Islet of Langerhans (tissue), 1 donor: ENCODE measurements around the gene GOLGA6D.
"Not testable (repeated sequence)": the region's sequence is repeated elsewhere in the genome, so short reads cannot be mapped to it uniquely, and the experiment has no call there.

ENCODE experiments used
- FAIRE-seq: peaks from one replicate; lab custom pipeline; 2011; peaks lifted over from hg19 to GRCh38; lab: Jason Lieb, UNC

Gene GOLGA6D

DNA sequence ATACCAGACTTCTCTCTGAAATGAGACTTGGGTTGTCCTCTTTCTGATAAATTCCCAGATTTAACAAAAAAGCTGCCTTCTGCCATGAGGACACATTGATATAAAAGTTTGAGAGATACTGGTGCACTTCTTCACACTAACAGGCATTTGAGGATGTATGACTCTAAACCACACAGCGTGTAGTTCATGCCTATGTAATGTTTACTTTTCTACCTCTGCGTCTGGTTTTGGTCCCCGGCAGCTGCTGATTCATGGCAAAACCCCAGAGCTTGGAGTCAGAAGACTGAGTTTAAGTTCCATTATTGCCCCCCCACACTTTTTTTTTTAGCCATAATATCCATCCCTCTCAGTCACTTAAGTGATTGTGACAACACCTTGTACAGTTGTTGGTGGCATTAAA is 1.5 kb downstream of the GOLGA6D start:
- FAIRE-seq = not testable (repeated sequence)

GRCh38 chr15:75293660-75294059 is 11.0 kb downstream of the GOLGA6D start:
- not testable (repeated sequence) for FAIRE-seq

GRCh38 chr15:75298541-75299310 is 16.1 kb downstream of the GOLGA6D start:
- FAIRE-seq = not testable (repeated sequence)

DNA sequence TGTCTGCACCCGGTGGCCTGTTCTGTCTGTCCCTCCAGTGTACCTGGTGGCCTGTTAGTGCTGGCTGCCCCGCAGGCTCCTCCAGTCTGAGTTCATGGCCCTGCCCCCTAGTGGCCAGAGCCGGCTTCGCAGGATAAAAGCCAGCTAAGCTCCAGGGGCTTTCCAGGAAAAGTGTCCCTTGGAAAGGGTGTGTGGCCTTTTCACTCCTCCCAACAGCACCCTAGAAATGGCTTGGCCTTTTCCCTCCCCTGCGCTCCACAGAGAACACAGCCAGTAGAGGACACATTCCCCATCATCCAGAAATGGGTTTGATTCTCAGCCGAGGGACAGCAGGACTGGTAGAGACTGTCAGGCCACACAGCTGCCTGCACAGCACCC is 16.7 kb downstream of the GOLGA6D start:
- not testable (repeated sequence) for FAIRE-seq

GRCh38 chr15:75300026-75300425 is 17.4 kb downstream of the GOLGA6D start:
- FAIRE-seq = not testable (repeated sequence)

GRCh38 chr15:75302318-75302717 is 19.7 kb downstream of the GOLGA6D start:
- FAIRE-seq = no peak

DNA sequence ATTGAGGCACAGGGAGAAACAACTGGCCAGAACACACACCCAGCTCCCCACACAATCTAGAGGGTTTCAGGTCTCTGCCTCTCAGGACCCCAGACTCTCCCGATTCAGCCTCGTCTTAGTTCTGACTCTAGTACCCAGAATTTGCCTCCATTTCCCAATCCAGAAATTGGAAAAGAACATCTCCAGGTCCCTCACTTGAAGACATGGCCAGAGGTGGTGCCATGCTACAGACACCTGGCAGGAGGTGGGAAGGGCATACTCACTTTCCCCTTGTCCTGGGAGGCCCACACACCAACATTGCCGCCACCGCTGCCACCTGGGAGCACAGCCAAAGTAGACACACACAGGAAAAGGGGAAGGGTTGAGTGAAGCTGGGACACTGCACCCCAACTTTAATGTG is 20.1 kb downstream of the GOLGA6D start:
- FAIRE-seq = not testable (repeated sequence)

GRCh38 chr15:75306188-75306587 is 23.6 kb downstream of the GOLGA6D start:
- FAIRE-seq = no peak

GRCh38 chr15:75307778-75308390 is 25.2 kb downstream of the GOLGA6D start:
- FAIRE-seq = no peak

DNA sequence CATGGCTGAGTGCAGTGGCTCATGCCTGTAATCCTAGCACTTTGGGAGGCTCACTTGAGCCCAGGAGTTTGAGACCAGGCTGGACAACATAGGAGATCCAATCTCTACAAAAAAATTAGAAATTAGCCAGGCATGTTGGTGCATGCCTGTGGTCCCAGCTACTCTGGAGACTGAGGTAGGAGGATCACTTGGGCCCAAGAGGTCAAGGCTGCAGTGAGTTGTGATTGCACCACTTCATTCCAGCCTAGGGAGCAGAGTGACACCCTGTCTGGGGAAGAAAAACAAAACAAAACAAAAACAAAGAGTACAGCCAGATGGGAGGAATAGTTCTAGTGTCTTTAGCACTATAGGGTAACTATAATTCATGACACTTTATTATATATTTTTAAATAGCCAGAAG is 27.1 kb downstream of the GOLGA6D start:
- no peak for FAIRE-seq

GRCh38 chr15:75312548-75312947 is 29.9 kb downstream of the GOLGA6D start:
- not testable (repeated sequence) for FAIRE-seq

DNA sequence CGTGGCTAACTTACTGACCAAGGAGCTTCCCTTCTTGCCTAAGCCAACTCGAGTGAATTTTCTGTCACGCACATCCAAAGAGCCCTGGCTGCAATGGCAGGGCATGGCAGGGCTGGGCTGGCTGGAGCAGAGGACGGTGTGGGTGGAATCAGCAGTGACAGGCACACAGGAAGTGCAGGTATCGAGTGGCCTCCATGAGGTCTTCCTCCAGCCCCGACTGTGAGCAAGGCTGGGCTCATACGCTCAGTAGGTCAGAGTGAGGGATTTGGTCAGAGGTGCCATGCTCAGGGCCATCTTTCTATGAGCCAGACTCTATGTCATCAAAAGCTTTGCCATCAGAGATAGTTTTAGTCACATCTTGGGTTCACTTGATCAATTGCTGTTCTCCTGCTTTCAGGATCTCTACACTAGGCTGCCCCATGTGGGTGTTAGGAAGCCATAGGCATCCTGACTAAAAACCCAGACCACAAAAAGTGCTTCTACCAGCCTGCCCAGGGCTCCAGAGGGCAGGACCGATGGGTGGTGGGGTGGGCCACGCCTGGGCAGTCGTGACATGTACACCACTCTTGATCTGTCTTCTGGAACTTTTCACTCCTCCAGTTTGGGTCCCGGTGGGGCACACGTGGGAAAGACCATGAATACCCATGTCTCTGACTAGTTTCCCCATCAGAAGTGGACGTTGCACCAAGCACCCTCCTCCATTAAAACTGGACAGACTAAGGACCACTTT is 30.6 kb downstream of the GOLGA6D start:
- no peak for FAIRE-seq

- FAIRE-seq = no peak
These were observed 32.1 kb downstream of the GOLGA6D start for GRCh38 chr15:75314552-75315290.

DNA sequence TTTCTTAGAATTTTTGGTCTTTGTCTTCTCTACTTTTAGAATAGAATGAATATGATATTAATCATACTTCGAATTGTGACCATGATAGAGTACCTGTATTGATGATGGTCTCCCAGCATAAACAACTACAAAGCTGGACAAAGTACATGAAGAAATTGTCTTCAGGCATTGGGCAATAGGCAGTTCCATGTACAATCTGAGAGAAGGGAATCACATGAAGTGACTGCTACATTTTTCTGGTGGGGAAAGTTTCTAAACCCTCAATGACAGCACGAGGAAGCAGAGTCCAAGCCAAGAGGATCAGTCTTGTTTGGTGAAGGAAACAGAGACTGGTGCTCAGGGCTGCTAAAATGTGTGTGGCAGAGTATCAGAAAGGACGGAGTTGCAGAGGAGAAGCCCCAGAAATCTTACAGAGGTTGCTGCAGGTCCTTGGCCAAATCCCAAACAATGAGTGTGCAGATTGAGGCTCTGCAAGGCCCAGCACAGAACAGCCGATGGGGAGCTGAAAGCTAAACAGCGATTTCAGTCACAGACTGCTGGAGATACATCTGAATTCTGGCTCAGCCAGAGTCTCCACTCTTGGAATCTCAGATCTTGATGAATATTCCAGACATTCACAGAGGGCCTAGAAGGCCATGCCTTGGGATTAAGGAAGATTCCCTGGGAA is 36.7 kb downstream of the GOLGA6D start:
- FAIRE-seq = not testable (repeated sequence)

DNA sequence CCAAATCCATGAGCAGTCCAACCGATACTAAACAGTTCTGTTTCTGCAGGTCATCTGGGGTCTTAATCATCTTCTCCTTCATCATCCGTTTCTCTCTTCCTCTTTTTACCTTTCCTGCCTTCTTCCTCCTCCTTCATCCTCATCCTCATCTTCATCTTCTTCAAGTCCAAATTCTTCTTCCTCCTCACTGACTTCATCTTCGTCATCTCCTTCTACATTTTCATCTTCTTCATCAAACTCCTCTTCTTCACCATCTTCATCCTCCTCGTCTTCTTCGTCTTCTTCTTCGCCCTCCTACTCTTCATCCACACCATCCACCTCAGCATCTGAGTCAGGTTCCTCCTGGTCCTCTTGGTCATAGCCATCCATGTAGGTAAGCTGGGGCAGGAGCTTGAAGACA is 39.1 kb downstream of the GOLGA6D start:
- FAIRE-seq = no peak

DNA sequence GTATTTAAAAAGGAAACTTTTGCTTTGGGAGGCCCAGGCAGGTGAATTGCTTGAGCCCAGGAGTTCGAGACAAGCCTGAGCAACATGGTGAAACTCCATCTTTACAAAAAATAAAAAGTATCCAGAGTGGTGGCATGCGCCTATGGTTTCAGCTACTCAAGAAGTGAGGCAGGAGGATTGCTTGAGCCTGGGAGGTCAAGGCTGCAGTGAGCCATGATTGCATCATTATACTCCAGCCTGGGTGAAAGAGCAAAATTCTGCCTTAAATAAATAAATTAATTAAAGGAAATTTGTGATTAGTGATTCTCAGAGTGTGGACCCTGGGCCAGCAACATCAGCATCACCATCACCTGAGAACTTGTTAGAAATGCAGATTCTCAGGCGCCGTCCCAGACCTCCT is 43.3 kb downstream of the GOLGA6D start:
- FAIRE-seq = no peak

GRCh38 chr15:75327005-75327404 is 44.4 kb downstream of the GOLGA6D start:
- FAIRE-seq = no peak

DNA sequence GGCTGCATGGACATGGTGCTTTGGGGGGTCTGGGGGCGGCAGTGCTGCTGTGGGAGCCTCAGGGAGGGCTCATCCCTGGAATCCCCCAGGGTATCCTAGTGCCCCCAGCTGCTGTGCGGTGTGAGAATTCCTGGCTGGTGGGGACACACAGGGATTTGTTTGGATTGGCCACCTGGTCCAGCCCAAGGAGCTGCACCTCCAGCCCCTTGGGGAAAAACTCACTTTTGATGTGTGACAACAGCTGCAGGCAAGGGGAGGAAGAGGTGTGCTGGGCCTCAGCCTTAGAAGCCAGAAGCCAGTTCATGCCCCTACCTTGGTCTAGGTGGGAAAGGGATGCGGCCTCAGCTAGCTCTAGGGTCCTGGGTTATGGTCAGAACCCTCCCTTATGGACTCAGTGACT is 44.9 kb downstream of the GOLGA6D start:
- no peak for FAIRE-seq

DNA sequence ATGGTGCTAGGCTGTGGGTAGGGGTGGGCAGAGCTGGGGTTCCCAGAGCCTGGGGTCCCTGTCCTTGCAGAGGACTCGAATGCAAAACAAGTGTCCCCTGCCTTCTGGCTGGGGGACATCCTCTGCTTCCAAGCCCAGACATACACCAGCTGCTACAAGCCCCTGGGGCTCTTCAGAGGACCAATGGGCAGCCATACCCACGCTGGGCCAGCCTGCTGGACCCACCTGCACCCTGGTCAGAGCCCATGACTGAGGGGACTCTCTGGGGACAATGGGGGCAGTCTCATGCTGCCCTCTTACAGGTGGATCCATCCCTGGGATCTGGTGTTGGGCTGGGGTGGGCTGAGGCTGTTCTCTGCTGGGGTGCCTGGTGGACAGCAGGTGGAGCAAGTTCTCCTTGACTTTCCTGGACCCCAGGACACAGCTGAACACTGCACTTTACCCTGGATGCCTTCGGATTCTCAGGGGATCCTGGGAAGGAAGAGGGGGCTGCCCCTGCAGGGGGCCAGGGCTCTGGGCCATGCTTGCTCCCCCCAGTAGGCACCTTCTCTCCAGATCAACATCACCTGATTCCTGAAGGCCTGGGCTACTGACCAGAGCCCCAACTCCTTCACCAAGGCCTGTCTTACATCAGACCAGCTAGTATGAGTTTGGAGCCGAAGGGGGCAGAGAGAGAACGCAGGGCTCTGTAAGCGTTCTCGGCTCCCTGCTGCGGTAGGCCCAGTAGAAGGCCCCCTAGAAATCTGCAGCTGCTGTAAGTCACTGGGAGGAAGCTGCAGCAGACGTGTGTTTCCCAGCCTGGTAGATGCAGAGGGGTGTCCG is 46.1 kb downstream of the GOLGA6D start:
- no peak for FAIRE-seq

- FAIRE-seq = no peak
These were observed 46.9 kb downstream of the GOLGA6D start for GRCh38 chr15:75329571-75329970.

- FAIRE-seq = not testable (repeated sequence)
These were observed 49.5 kb downstream of the GOLGA6D start for GRCh38 chr15:75332093-75332492.
